K562 (cell line): ENCODE results near the gene RELA. TPM values are rescaled to one million over a fixed set of nuclear protein-coding genes. Genes with fewer than 3 reads are reported as not detected.

Experiments used
- ATAC-seq: fragments of 200-7000 bp; cut with Tn5 transposase; 3 replicates; pipeline ENCODE4 v1.9.1; 2020; ENCODE audit warnings: moderate library complexity
- BruUV-seq: library from RNA; stranded (reverse); fragments of 400-500 nt; replicated peaks from 2 replicates; lab custom pipeline; 2021; lab: Mats Ljungman, UMichigan
- CTCF ChIA-PET: fragments of 300-600 bp; formaldehyde crosslinking; extraction: SDS; loops from one replicate; lab custom pipeline; 2021; ENCODE audit warnings: low intra/inter-chr PET ratio; lab: Yijun Ruan, JAX
- POLR2A ChIA-PET: fragments of 300-600, 350-650 bp; sonication (Branson Sonifier 250); formaldehyde crosslinking; extraction: SDS; loops from one replicate; lab custom pipeline; 2021; ENCODE audit warnings: antibody characterized with exemption, inconsistent platforms; lab: Yijun Ruan, JAX
- DNase-seq, 4 experiments: peaks; one replicate each; pipeline versions ENCODE4 v3.0.0 to v3.0.0-alpha.2; 2011 to 2018; ENCODE audit warnings: low spot score in 3 of 4, mixed read lengths in 3 of 4; ENCODE audit errors: extremely low read depth in 1 of 4
- FAIRE-seq: peaks from 2 replicates; lab custom pipeline; 2011; peaks lifted over from hg19 to GRCh38; lab: Jason Lieb, UNC
- H2AFZ ChIP-seq: 2 replicates; pipeline ENCODE4 v1.6.0; 2011; ENCODE audit warnings: low read depth, low read length, control low read depth, inconsistent platforms
- H3K27ac ChIP-seq: fragments of 200-600 bp; 3 replicates; pipeline ENCODE4 v1.8.0; 2011; ENCODE audit warnings: low read depth, mild to moderate bottlenecking, control low read depth, inconsistent platforms, low read length, moderate library complexity, mixed read lengths; ENCODE audit errors: extremely low read depth
- H3K27me3 ChIP-seq, 2 experiments: fragments of 300-600 bp in 1 of 2; 2 replicates in 1 of 2; 3 replicates in 1 of 2; pipeline versions ENCODE4 v1.6.0 to v1.8.0; 2011; ENCODE audit warnings: inconsistent platforms in 2 of 2, low read length in 2 of 2, mild to moderate bottlenecking in 1 of 2, mixed read lengths in 1 of 2, moderate library complexity in 1 of 2; ENCODE audit not compliant: control insufficient read depth in 2 of 2, insufficient read depth in 2 of 2
- H3K36me3 ChIP-seq: fragments of 300-600 bp; 3 replicates; pipeline ENCODE4 v1.8.0; 2011; ENCODE audit warnings: mild to moderate bottlenecking, low read length, inconsistent platforms; ENCODE audit not compliant: control insufficient read depth, insufficient read depth
- H3K4me1 ChIP-seq, 2 experiments: fragments of 200-600 bp in 1 of 2; replicated peaks in 1 of 2; 2 replicates in 1 of 2; 3 replicates in 1 of 2; pipeline versions ENCODE4 v1.5.1 to v1.8.0; 2011; ENCODE audit warnings: inconsistent platforms in 2 of 2, low read length in 2 of 2, mild to moderate bottlenecking in 1 of 2, mixed read lengths in 1 of 2, moderate library complexity in 1 of 2; ENCODE audit not compliant: control insufficient read depth in 2 of 2, insufficient read depth in 2 of 2
- H3K4me2 ChIP-seq: 2 replicates; pipeline ENCODE4 v1.6.1; 2011; ENCODE audit warnings: low read length, control low read depth, inconsistent platforms, mixed read lengths; ENCODE audit not compliant: insufficient read depth
- H3K4me3 ChIP-seq: fragments of 200-600 bp; sonication (generic), shearing (Covaris generic); 2 replicates; pipeline ENCODE4 v1.5.1; 2016; ENCODE audit warnings: control low read depth, inconsistent platforms
- H3K79me2 ChIP-seq: fragments of 200-600 bp; 3 replicates; pipeline ENCODE4 v1.8.0; 2011; ENCODE audit warnings: low read length, inconsistent platforms; ENCODE audit not compliant: control insufficient read depth, insufficient read depth
- H3K9ac ChIP-seq, 2 experiments: 2 replicates each; pipeline versions ENCODE4 v1.6.0 to v1.6.1; 2011; ENCODE audit warnings: low read depth in 2 of 2, low read length in 2 of 2, control low read depth in 1 of 2, inconsistent platforms in 1 of 2, mild to moderate bottlenecking in 1 of 2, mixed read lengths in 1 of 2; ENCODE audit not compliant: insufficient read depth in 1 of 2
- H3K9me1 ChIP-seq: one replicate; pipeline ENCODE4 v1.6.0; 2011; ENCODE audit warnings: inconsistent platforms, mild to moderate bottlenecking, low read length, moderate library complexity; ENCODE audit not compliant: control insufficient read depth, insufficient read depth
- H3K9me3 ChIP-seq: replicated peaks from 2 replicates; pipeline ENCODE4 v1.5.1; 2011; ENCODE audit warnings: low read depth, low read length, inconsistent platforms; ENCODE audit not compliant: control insufficient read depth, insufficient read depth
- H4K20me1 ChIP-seq: replicated peaks from 2 replicates; pipeline ENCODE4 v1.6.1; 2011; ENCODE audit warnings: low read length, inconsistent platforms, mixed read lengths; ENCODE audit not compliant: control insufficient read depth, insufficient read depth
- NBN ChIP-seq: fragments of 450-650 bp; IDR thresholded peaks from 2 replicates; pipeline ENCODE4 v1.6.1; 2016; ENCODE audit warnings: low read depth, mild to moderate bottlenecking
- RBFOX2 ChIP-seq: fragments of 200-400 bp; formaldehyde crosslinking; IDR thresholded peaks from 2 replicates; pipeline ENCODE4 v1.6.1; 2017; ENCODE audit warnings: low read depth, mild to moderate bottlenecking, low read length, moderate library complexity
- ZBTB33 ChIP-seq: sonication (generic); formaldehyde crosslinking; IDR thresholded peaks from 2 replicates; pipeline ENCODE4 v1.8.1; 2023; ENCODE audit warnings: mild to moderate bottlenecking, missing genetic modification reagents
- ZNF280A ChIP-seq: fragments of 450-650 bp; IDR thresholded peaks from 2 replicates; pipeline ENCODE4 v1.6.1; 2018; ENCODE audit warnings: mild to moderate bottlenecking, low read depth; ENCODE audit not compliant: partially characterized antibody
- ZNF444 ChIP-seq: fragments of 250-450 bp; sonication (Bioruptor Pico); IDR thresholded peaks from 2 replicates; pipeline ENCODE4 v1.4.0; 2020; ENCODE audit warnings: mild to moderate bottlenecking, moderate library complexity
- WGBS: fragments of 100-300 bp; shearing (Covaris generic); methylation state at CpG from one replicate; pipeline ENCODE4 v1.1.6; 2016; ENCODE audit warnings: low coverage, mixed read lengths; ENCODE audit not compliant: insufficient coverage; ENCODE audit errors: missing lambda C conversion rate; 5-methylcytosine and 5-hydroxymethylcytosine counted together
- in situ Hi-C: fragments of 300-500 bp; cut with MboI; formaldehyde crosslinking; loops from 4 replicates; pipeline ENCODE4 v1.15.0; 2018; ENCODE audit warnings: inconsistent platforms, mixed read lengths
- intact Hi-C: fragments of 100-400 bp; cut with micrococcal nuclease; formaldehyde crosslinking; loops from 2 replicates; pipeline ENCODE4 v1.14.2; 2022
- polyA plus RNA-seq, 8 experiments: library from polyadenylated mRNA; depleted of rRNA in 4 of 8; stranded (reverse) in 5 of 8; unstranded in 3 of 8; fragments of >200 nt; fragmentation: Nextera tagmentation in 2 of 8; fragmentation: Illumina TruSeq in 1 of 8; extraction: Ambion mirVana in 2 of 8; extraction: Trizol in 1 of 8; gene quantifications; 2 replicates each; pipeline versions ENCODE4 v1.2.1 to v1.2.3, GENCODE V29; 2011 to 2014; ENCODE audit warnings: inconsistent platforms in 1 of 8, missing spikeins in 1 of 8
- total RNA-seq, 7 experiments: library from RNA; depleted of rRNA in 6 of 7; stranded (reverse); fragments of >200 nt in 6 of 7; fragmentation: Illumina TruSeq in 2 of 7; extraction: Trizol in 2 of 7; gene quantifications; 2 replicates each; pipeline versions ENCODE4 v1.2.1 to v1.2.3, GENCODE V29; 2011 to 2021; ENCODE audit warnings: low replicate concordance in 1 of 7
- TF ChIP-seq, protein P1 (sequence below): fragments of 450-650 bp; IDR thresholded peaks from 2 replicates; pipeline ENCODE4 v1.6.1; 2016

The RELA gene
- total and polyA plus RNA-seq, 9 of the 15 experiments (the other 6 are each of a cell fraction or from before 2014, with no cell fraction given): 6.0 to 67.4 (median 20.6) TPM

- 96% methylated on average over 30 of the region's 68 CpGs for WGBS
- POLR2A ChIA-PET: interaction anchor here (0.6 to 1.0 kb wide), 4 partner anchors 12 to 145 kb away, joined by 3 to 5 read pairs (median 3); no protein-coding TSS in a partner anchor
- intact Hi-C loops (no loop called here), in situ Hi-C loops (no loop called here)
- no peaks in the 10 kb centered on the region; the same call in 2 of the 3 replicates for H3K79me2 ChIP-seq
- H3K4me3 ChIP-seq: no peak overlapping the region
- H2AFZ ChIP-seq: no peak overlapping the region
- no peak overlapping the region for H3K27ac ChIP-seq
- H3K27me3 ChIP-seq: no peaks in the 10 kb centered on the region
- no TSS peak for BruUV-seq
- H3K36me3 ChIP-seq: peaks cover 84% of the 10 kb centered on the region; the same call in 2 of the 3 replicates
- TF ChIP-seq RBFOX2 (0 out of 2 replicates have a peak, but pooled peaks have one; percentile 33), ZBTB33 (CRISPR knock-in tag) (peak; percentile 75), ZNF444 (CRISPR knock-in tag) (no peak), ZNF280A (no peak), NBN (no peak)
- TF ChIP-seq, protein P1, sequence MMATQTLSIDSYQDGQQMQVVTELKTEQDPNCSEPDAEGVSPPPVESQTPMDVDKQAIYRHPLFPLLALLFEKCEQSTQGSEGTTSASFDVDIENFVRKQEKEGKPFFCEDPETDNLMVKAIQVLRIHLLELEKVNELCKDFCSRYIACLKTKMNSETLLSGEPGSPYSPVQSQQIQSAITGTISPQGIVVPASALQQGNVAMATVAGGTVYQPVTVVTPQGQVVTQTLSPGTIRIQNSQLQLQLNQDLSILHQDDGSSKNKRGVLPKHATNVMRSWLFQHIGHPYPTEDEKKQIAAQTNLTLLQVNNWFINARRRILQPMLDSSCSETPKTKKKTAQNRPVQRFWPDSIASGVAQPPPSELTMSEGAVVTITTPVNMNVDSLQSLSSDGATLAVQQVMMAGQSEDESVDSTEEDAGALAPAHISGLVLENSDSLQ: no peak
- FAIRE-seq: no peak
- CTCF ChIA-PET: no interaction called here
- 0 out of 2 replicates have a peak, but pooled peaks cover 2% of the 10 kb centered on the region for H4K20me1 ChIP-seq
- no peak for DNase-seq
- H3K4me2 ChIP-seq: no peak overlapping the region
- no peaks in the 10 kb centered on the region for H3K9me3 ChIP-seq
- peaks cover 17 to 69% of the 10 kb centered on the region in 2 experiments for H3K4me1 ChIP-seq
- H3K9ac ChIP-seq: no peak overlapping the region; a peak in 1 of 4 replicates
- H3K9me1 ChIP-seq: peaks cover 4% of the 10 kb centered on the region
- no peak for ATAC-seq
These were observed 16.3 kb downstream of the RELA start for GRCh38 chr11:65646288-65646957.
